BLaER1 treated with 17β-estradiol and CSF1 and Interleukin-3, amounts not matched to agents 10 nM and 100 nM (cell line): ENCODE results near the gene COL5A1.
"Not testable (repeated sequence)": the region's sequence is repeated elsewhere in the genome, so short reads cannot be mapped to it uniquely, and the experiment has no call there.

ENCODE experiments used
- H3K27ac ChIP-seq, 11 experiments: shearing (Covaris generic); formaldehyde crosslinking; 2 replicates each; pipeline ENCODE4 v1.8.1; 2022
- H3K27me3 ChIP-seq, 11 experiments: shearing (Covaris generic); formaldehyde crosslinking; 2 replicates each; pipeline ENCODE4 v1.8.1; 2022
- H3K36me3 ChIP-seq, 11 experiments: shearing (Covaris generic); formaldehyde crosslinking; 2 replicates each; pipeline ENCODE4 v1.8.1; 2022
- H3K4me1 ChIP-seq, 10 experiments: shearing (Covaris generic); formaldehyde crosslinking; 2 replicates each; pipeline ENCODE4 v1.8.1; 2022
- H3K4me2 ChIP-seq, 11 experiments: shearing (Covaris generic); formaldehyde crosslinking; 2 replicates each; pipeline ENCODE4 v1.8.1; 2022
- H3K4me3 ChIP-seq, 10 experiments: shearing (Covaris generic); formaldehyde crosslinking; 2 replicates each; pipeline ENCODE4 v1.8.1; 2022
- H3K9ac ChIP-seq, 11 experiments: shearing (Covaris generic); formaldehyde crosslinking; 2 replicates each; pipeline ENCODE4 v1.8.1; 2022
- H3K9me3 ChIP-seq, 11 experiments: shearing (Covaris generic); formaldehyde crosslinking; replicated peaks in 1 of 11; 2 replicates each; pipeline ENCODE4 v1.8.1; 2022
- H4K20me1 ChIP-seq, 11 experiments: shearing (Covaris generic); formaldehyde crosslinking; 2 replicates each; pipeline ENCODE4 v1.8.1; 2022
- Cebpa-rat ChIP-seq, 11 experiments: shearing (Covaris generic); IDR thresholded peaks; 2 replicates each; pipeline ENCODE4 v1.8.1; 2022

Gene COL5A1

GRCh38 chr9:134643222-134643671, 1.6 kb downstream of the COL5A1 start:
- peak overlapping the region in 8 of 10 experiments; percentile 74 to 90 (median 82); a peak in 14 of 20 replicates for H3K4me3 ChIP-seq
- peak overlapping the region in 6 of 11 experiments; percentile 10 to 93 (median 87); a peak in 10 of 22 replicates for H3K9ac ChIP-seq
- peaks cover 0 to 54% (median 50%) of the 10 kb centered on the region in 11 experiments; a peak in 18 of 22 replicates for H4K20me1 ChIP-seq
- H3K36me3 ChIP-seq = peaks cover 0 to 9% (median 0%) of the 10 kb centered on the region in 11 experiments; a peak in 6 of 22 replicates
- peaks cover 17 to 77% (median 72%) of the 10 kb centered on the region in 10 experiments for H3K4me1 ChIP-seq
- H3K4me2 ChIP-seq = peak overlapping the region in 10 of 11 experiments; percentile 97 to 100 (median 100); a peak in 19 of 22 replicates
- H3K27me3 ChIP-seq = peaks cover 0 to 69% (median 0%) of the 10 kb centered on the region in 11 experiments; a peak in 9 of 22 replicates
- no peak for TF ChIP-seq Cebpa-rat (IDR thresholded peaks at IDR 0.05)
- no peak overlapping the region; a peak in 1 of 22 replicates for H3K27ac ChIP-seq
- no peaks in the 10 kb centered on the region for H3K9me3 ChIP-seq

DNA sequence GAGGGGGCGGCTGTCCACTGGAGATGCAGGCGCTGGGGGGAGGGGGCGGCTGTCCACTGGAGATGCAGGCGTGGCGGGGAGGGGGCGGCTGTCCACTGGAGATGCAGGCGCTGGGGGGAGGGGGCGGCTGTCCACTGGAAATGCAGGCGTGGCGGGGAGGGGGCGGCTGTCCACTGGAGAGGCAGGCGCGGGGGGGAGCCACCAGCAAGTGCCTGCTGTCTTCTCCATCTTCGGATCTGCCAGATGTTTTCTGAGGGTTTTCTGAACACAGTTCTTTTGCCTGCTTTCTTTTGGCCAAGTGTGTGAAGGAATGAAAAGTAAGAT, 2.8 kb downstream of the COL5A1 start:
- peak overlapping the region in 8 of 11 experiments; percentile 44 to 64 (median 60); a peak in 12 of 22 replicates for H3K4me2 ChIP-seq
- not testable (repeated sequence) for H3K27ac ChIP-seq, H3K9me3 ChIP-seq, H3K4me3 ChIP-seq, H3K9ac ChIP-seq
- peaks cover 0 to 14% (median 0%) of the 10 kb centered on the region in 11 experiments; a peak in 6 of 22 replicates for H3K36me3 ChIP-seq
- H4K20me1 ChIP-seq = peaks cover 0 to 64% (median 50%) of the 10 kb centered on the region in 11 experiments; a peak in 18 of 22 replicates
- peaks cover 17 to 77% (median 71%) of the 10 kb centered on the region in 10 experiments for H3K4me1 ChIP-seq
- H3K27me3 ChIP-seq = peaks cover 0 to 67% (median 0%) of the 10 kb centered on the region in 11 experiments; a peak in 9 of 22 replicates

GRCh38 chr9:134644725-134645606, 3.4 kb downstream of the COL5A1 start:
- H3K4me1 ChIP-seq = peaks cover 18 to 73% (median 67%) of the 10 kb centered on the region in 10 experiments
- no peaks in the 10 kb centered on the region for H3K9me3 ChIP-seq
- H3K9ac ChIP-seq = peak overlapping the region in 3 of 11 experiments; percentile 3 to 21 (median 4); a peak in 2 of 22 replicates
- H3K27ac ChIP-seq = no peak overlapping the region
- no peak overlapping the region for H3K4me3 ChIP-seq
- peaks cover 0 to 14% (median 0%) of the 10 kb centered on the region in 11 experiments; a peak in 6 of 22 replicates for H3K36me3 ChIP-seq
- no peak for TF ChIP-seq Cebpa-rat (IDR thresholded peaks at IDR 0.05)
- peak overlapping the region; percentile 14 to 64 (median 52); a peak in 19 of 22 replicates for H3K4me2 ChIP-seq
- peaks cover 0 to 61% (median 0%) of the 10 kb centered on the region in 11 experiments; a peak in 9 of 22 replicates for H3K27me3 ChIP-seq
- H4K20me1 ChIP-seq = peaks cover 0 to 64% (median 50%) of the 10 kb centered on the region in 11 experiments; a peak in 18 of 22 replicates

- TF ChIP-seq Cebpa-rat (IDR thresholded peaks at IDR 0.05) = no peak
- Histone ChIP-seq H3K27me3 (peaks cover 0 to 52% (median 0%) of the 10 kb centered on the region in 11 experiments; a peak in 9 of 22 replicates), H3K4me3 (no peak overlapping the region), H3K9me3 (no peaks in the 10 kb centered on the region), H3K4me2 (peak overlapping the region; percentile 14 to 64 (median 52); a peak in 19 of 22 replicates), H3K9ac (peak overlapping the region in 3 of 11 experiments; percentile 3 to 21 (median 4); a peak in 2 of 22 replicates), H3K4me1 (peaks cover 16 to 72% (median 64%) of the 10 kb centered on the region in 10 experiments), H3K27ac (no peak overlapping the region), H3K36me3 (peaks cover 0 to 16% (median 0%) of the 10 kb centered on the region in 11 experiments; a peak in 7 of 22 replicates), H4K20me1 (peaks cover 0 to 72% (median 54%) of the 10 kb centered on the region in 11 experiments; a peak in 18 of 22 replicates)
These were observed 4.2 kb downstream of the COL5A1 start for GRCh38 chr9:134645607-134646365.

- Histone ChIP-seq H3K27ac (no peak overlapping the region), H4K20me1 (peaks cover 0 to 87% (median 61%) of the 10 kb centered on the region in 11 experiments; a peak in 18 of 22 replicates), H3K36me3 (peaks cover 0 to 17% (median 0%) of the 10 kb centered on the region in 11 experiments; a peak in 7 of 22 replicates), H3K9ac (no peak overlapping the region; a peak in 1 of 22 replicates), H3K4me1 (peaks cover 12 to 74% (median 71%) of the 10 kb centered on the region in 10 experiments), H3K4me2 (no peak overlapping the region), H3K9me3 (no peaks in the 10 kb centered on the region), H3K4me3 (no peak overlapping the region), H3K27me3 (peaks cover 0 to 55% (median 0%) of the 10 kb centered on the region in 11 experiments; a peak in 5 of 22 replicates)
- TF ChIP-seq Cebpa-rat (IDR thresholded peaks at IDR 0.05) = no peak
These were observed 5.9 kb downstream of the COL5A1 start for GRCh38 chr9:134647359-134648080.

- Histone ChIP-seq H3K4me2 (peak overlapping the region; percentile 7 to 56 (median 28); a peak in 15 of 22 replicates), H3K36me3 (peaks cover 0 to 22% (median 0%) of the 10 kb centered on the region in 11 experiments; a peak in 7 of 22 replicates), H3K27ac (peak overlapping the region in 3 of 11 experiments; percentile 13 to 40 (median 27); a peak in 1 of 22 replicates), H3K9me3 (no peaks in the 10 kb centered on the region), H3K27me3 (peaks cover 0 to 43% (median 0%) of the 10 kb centered on the region in 11 experiments; a peak in 5 of 22 replicates), H4K20me1 (peaks cover 0 to 87% (median 57%) of the 10 kb centered on the region in 11 experiments; a peak in 18 of 22 replicates), H3K4me3 (no peak overlapping the region), H3K9ac (no peak overlapping the region), H3K4me1 (peaks cover 12 to 60% (median 57%) of the 10 kb centered on the region in 10 experiments)
- TF ChIP-seq Cebpa-rat (IDR thresholded peaks at IDR 0.05) = no peak
These were observed 7.3 kb downstream of the COL5A1 start for GRCh38 chr9:134648701-134649530.
